Heart left ventricle (tissue), 16 donors: ENCODE data around the gene CXADR. TPM values are rescaled to one million over a fixed set of nuclear protein-coding genes. Genes with fewer than 3 reads are reported as not detected.

Experiments
- ATAC-seq, 4 donors: fragments of 200-7000 bp; cut with Tn5 transposase; one replicate each; pipeline ENCODE4 v1.9.1; 2020 to 2022; ENCODE audit warnings: moderate library complexity in 4 of 4, mild to moderate bottlenecking in 3 of 4, moderate number of reproducible peaks in 1 of 4
- DNase-seq, 5 donors: peaks; one replicate each; pipeline ENCODE4 v3.0.0-alpha.2; 2020
- H3K27ac ChIP-seq, 12 donors: fragments of 200-600 bp; sonication (generic) in 4 of 12; one replicate each; pipeline versions ENCODE4 v1.5.0 to v1.8.0; 2016 to 2022; ENCODE audit warnings: mild to moderate bottlenecking in 2 of 12
- H3K27me3 ChIP-seq, 9 donors: fragments of 200-600 bp; sonication (generic) in 2 of 9; one replicate each; pipeline versions ENCODE4 v1.5.1 to v1.8.0; 2016 to 2022; ENCODE audit warnings: mild to moderate bottlenecking in 3 of 9
- H3K36me3 ChIP-seq, 9 donors: fragments of 200-600 bp; sonication (generic) in 2 of 9; one replicate each; pipeline versions ENCODE4 v1.5.0 to v1.8.0; 2018 to 2022; ENCODE audit warnings: mild to moderate bottlenecking in 2 of 9
- H3K4me1 ChIP-seq, 12 donors: fragments of 200-600 bp; sonication (generic) in 4 of 12; one replicate each; pipeline versions ENCODE4 v1.5.0 to v1.8.0; 2016 to 2022; ENCODE audit warnings: mild to moderate bottlenecking in 3 of 12
- H3K4me3 ChIP-seq, 12 donors: fragments of 200-600 bp; sonication (generic) in 4 of 12; one replicate each; pipeline versions ENCODE4 v1.5.0 to v1.8.0; 2017 to 2022; ENCODE audit warnings: mild to moderate bottlenecking in 9 of 12, moderate library complexity in 4 of 12
- H3K9me3 ChIP-seq, 12 donors: fragments of 200-600 bp; sonication (generic) in 4 of 12; one replicate each; pipeline versions ENCODE4 v1.5.0 to v1.8.0; 2016 to 2022; ENCODE audit warnings: mild to moderate bottlenecking in 1 of 12
- CTCF ChIP-seq, 12 donors: fragments of 200-600 bp; sonication (generic) in 4 of 12; IDR thresholded peaks; one replicate each; pipeline versions ENCODE4 v1.5.0 to v1.8.0; 2018 to 2022; ENCODE audit warnings: antibody characterized with exemption in 12 of 12, mild to moderate bottlenecking in 5 of 12
- POLR2A ChIP-seq, 2 donors: fragments of 450-650 bp; IDR thresholded peaks; one replicate each; pipeline ENCODE4 v1.6.1; 2017; ENCODE audit warnings: antibody characterized with exemption in 2 of 2, mild to moderate bottlenecking in 2 of 2, moderate library complexity in 2 of 2
- WGBS, 4 donors: extraction: QIAGEN DNeasy Blood & Tissue Kit in 2 of 4; methylation state at CpG; one replicate each; pipeline versions ENCODE4 v1.1.5 to v1.1.7; 2013 to 2018; 5-methylcytosine and 5-hydroxymethylcytosine counted together
- intact Hi-C, 10 donors: fragments of 100-400 bp; cut with DNase I; formaldehyde crosslinking; loops; one replicate each; pipeline versions ENCODE4 v1.11.1 to v1.14.2; 2022
- polyA plus RNA-seq, 2 donors: library from polyadenylated mRNA; stranded (reverse); fragments of 200-250 nt; gene quantifications; one replicate each; pipeline ENCODE4 v1.2.3, GENCODE V29; 2013
- total RNA-seq, 9 donors: library from RNA; depleted of rRNA in 2 of 9; stranded (reverse); fragments of >200 nt in 2 of 9; fragmentation: NEBNext Ultra II Directional in 3 of 9; extraction: Animal tissue kit (Norgen Biotek cat#: 25700) in 3 of 9; gene quantifications; one replicate each; pipeline versions ENCODE4 v1.1.0 to v1.2.4, GENCODE V29; 2016 to 2023
- donor health status: ischemic (EF 13 %, LVEDD 7.1; RV severe dilation, severe dysfunction).
- donor health status: healthy with polysubstance abuse.
- donor health status: DM: no; HTN: yes; CAD: no.
- donor health status: DM: no; HTN: no; CAD: no.
- donor health status: ischemic (EF 25% LVEDD 6.9; RV normal size, moderate dysfunction).
- donor health status: ischemic (EF 25% LVEDD 5.7; RV mildly dilated, moderate dysfunction).
- donor health status: healthy.
- donor health status: DM: yes; HTN: yes; CAD: no.
- donor health status: ischemic (EF 35%, LVEDD 5.7; RV mildly dilated, moderate dysfunction).
- donor health status: nonischemic (EF 11% LVEDD 7.7; RV severe dilation, severe dysfunction).
- donor health status: DM: yes; HTN: yes; CAD: no.
- donor health status: PGD.
- donor health status: ischemic (EF 29% LVEDD 5.4; RV normal size, mild dysfunction).
- donor health status: nonischemic (EF 23%, LVEDD 6.1; RV moderate dilation, normal function).

The CXADR gene
- total and polyA plus RNA-seq, 11 donors, result 7.5 to 45.1 (median 29.3) TPM

- ATAC-seq (peak; percentile 55 to 87 (median 70)), DNase-seq (peak; percentile 72 to 85 (median 80))
- peak overlapping the region in 11 of 12 donors; percentile 72 to 91 (median 83) for H3K27ac ChIP-seq
- peaks cover 0 to 15% (median 7%) of the 10 kb centered on the region in 9 donors for H3K36me3 ChIP-seq
- peak overlapping the region; percentile 50 to 88 (median 79) for H3K4me3 ChIP-seq
- intact Hi-C loops, result loop anchor here in 3 of 10 donors (2.0 to 10.0 kb wide), 4 partner anchors 203 to 291 kb away; partner anchors contain the start of gene C21orf91 (in 2 of the 3)
- H3K4me1 ChIP-seq, result peaks cover 0 to 13% (median 6%) of the 10 kb centered on the region in 12 donors
- H3K9me3 ChIP-seq, result peaks cover 0 to 4% (median 0%) of the 10 kb centered on the region in 12 donors
- TF ChIP-seq CTCF (IDR thresholded peaks at IDR 0.05) (no peak), POLR2A (IDR thresholded peaks at IDR 0.05) (no peak)
- 2 to 3% (median 2%) methylated on average over 26 of the region's 26 CpGs for WGBS, 4 donors
- no peaks in the 10 kb centered on the region for H3K27me3 ChIP-seq
Observed at GRCh38 chr21:17611414-17612022, 98.7 kb downstream of the CXADR start.

GRCh38 chr21:17612023-17612564 is 99.3 kb downstream of the CXADR start:
- ATAC-seq (peak in 3 of 4 donors; percentile 3 to 32 (median 26)), DNase-seq (peak; percentile 16 to 68 (median 35))
- Histone ChIP-seq H3K4me3 (peak overlapping the region; percentile 50 to 88 (median 79)), H3K4me1 (peaks cover 0 to 13% (median 6%) of the 10 kb centered on the region in 12 donors), H3K27me3 (no peaks in the 10 kb centered on the region), H3K36me3 (peaks cover 0 to 12% (median 7%) of the 10 kb centered on the region in 9 donors), H3K9me3 (peaks cover 0 to 4% (median 0%) of the 10 kb centered on the region in 12 donors), H3K27ac (peak overlapping the region; percentile 1 to 91 (median 83))
- intact Hi-C loops, result loop anchor here in 3 of 10 donors (2.0 to 10.0 kb wide), 4 partner anchors 203 to 290 kb away; partner anchors contain the start of gene C21orf91 (in 2 of the 3)
- TF ChIP-seq POLR2A (IDR thresholded peaks at IDR 0.05), result no peak
- no peak for TF ChIP-seq CTCF (IDR thresholded peaks at IDR 0.05)
- WGBS, 4 donors, result 0 to 2% (median 1%) methylated on average over 20 to 50 of the region's 50 CpGs

GRCh38 chr21:17612565-17613241 is 99.9 kb downstream of the CXADR start, which contains the start of gene BTG3:
TSS of gene BTG3 (minus strand) at chr21:17612901. CDS start at chr21:17609144, 3,757 bp downstream.
- DNase-seq (peak; percentile 82 to 92 (median 86)), ATAC-seq (peak; percentile 85 to 97 (median 96))
- peak within 1 kb of the TSS; percentile 50 to 88 (median 79) for H3K4me3 ChIP-seq
- TF ChIP-seq POLR2A (IDR thresholded peaks at IDR 0.05), result peak in 1 of 2 donors; percentile 93
- TF ChIP-seq CTCF (IDR thresholded peaks at IDR 0.05), result no peak
- 1 to 2% (median 2%) methylated on average over 34 to 102 of the region's 102 CpGs for WGBS, 4 donors
- intact Hi-C loops, result loop anchor here in 3 of 10 donors (2.0 to 10.0 kb wide), 4 partner anchors 202 to 290 kb away; partner anchors contain the start of gene C21orf91 (in 2 of the 3)
- H3K4me1 ChIP-seq, result peaks cover 0 to 13% (median 6%) of the 10 kb centered on the region in 12 donors
- no peaks in the 10 kb centered on the region for H3K27me3 ChIP-seq
- H3K9me3 ChIP-seq, result peaks cover 0 to 4% (median 0%) of the 10 kb centered on the region in 12 donors
- H3K36me3 ChIP-seq, result peaks cover 0 to 6% (median 5%) of the 10 kb centered on the region in 9 donors
- H3K27ac ChIP-seq, result peak within 1 kb of the TSS; percentile 53 to 91 (median 83)
